Stimulated activated CD8-positive, alpha-beta memory T cell treated with anti-CD3 and anti-CD28 coated beads, Interleukin-2, amount 100 ng/mL, for 1 hour (primary cell): ENCODE measurements around the gene STARD8.

ENCODE experiments used
- DNase-seq, 2 donors: peaks; one replicate each; pipeline ENCODE4 v3.0.0-alpha.2; 2020; ENCODE audit warnings: low read depth in 2 of 2

Gene STARD8

DNA sequence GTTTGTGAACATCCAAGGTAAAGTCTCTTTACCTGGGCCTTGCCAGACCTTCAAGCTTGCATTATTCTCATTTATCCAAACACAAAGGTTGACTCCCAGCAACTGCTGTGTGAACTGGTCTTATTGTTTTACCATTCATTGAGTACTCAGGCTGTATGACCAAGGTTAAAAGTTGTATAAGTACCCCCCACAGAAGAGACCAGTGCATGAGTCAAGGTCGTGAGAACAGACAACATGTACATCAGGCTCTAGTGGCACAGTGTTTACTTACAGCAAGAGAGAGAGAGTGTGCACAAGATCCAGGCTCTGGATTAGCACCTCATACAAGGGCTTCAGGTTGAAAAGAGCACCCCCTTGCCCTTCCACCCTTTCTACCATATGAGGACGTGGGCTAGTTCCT is 103.9 kb downstream of the STARD8 start:
- no peak for DNase-seq

DNA sequence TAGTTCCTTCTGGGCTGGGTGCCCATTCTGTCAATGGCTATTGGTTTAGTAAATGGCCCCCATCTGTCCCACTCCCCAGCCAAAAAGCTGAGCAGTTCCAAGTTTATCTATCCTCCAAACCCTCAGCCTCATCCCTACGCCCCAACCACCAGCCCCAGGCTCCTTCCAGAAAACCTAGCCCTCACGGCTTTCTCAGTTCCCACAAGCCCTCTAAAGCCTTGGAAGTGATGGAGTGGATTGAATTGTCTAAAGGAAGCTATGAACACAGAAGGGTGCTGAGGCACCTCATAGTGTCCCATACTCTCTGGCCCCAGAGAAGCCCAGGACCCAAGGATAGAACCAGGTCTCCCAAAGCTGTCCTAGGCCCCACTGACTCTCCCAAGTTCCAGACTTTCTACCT is 105.8 kb downstream of the STARD8 start:
- DNase-seq = no peak

- DNase-seq = no peak
These were observed 106.9 kb downstream of the STARD8 start for GRCh38 chrX:68754406-68754805.

DNA sequence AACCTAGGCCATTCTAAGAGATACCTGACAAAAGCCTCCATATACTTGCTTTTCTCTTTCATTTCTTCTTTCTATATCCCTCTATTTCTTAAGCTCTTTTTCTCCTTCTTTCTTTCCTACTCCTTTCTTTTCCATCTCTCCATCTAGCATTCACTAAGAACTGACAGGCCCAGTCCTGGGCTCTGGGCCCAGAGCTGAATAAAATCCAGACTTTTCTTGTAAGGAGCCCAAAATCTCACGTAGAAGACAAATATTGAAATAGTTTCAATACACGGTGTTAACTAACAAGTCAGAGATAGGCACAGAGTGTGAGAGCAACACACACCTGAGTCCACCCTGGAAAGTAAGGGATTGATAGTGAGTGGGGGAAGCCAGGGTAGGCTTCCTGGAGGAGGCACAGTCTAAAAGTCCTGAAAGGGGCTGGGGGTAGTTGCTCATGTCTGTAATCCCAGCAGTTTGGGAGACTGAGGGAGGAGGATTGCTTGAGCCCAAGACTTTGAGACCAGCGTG is 108.2 kb downstream of the STARD8 start:
- no peak for DNase-seq

DNA sequence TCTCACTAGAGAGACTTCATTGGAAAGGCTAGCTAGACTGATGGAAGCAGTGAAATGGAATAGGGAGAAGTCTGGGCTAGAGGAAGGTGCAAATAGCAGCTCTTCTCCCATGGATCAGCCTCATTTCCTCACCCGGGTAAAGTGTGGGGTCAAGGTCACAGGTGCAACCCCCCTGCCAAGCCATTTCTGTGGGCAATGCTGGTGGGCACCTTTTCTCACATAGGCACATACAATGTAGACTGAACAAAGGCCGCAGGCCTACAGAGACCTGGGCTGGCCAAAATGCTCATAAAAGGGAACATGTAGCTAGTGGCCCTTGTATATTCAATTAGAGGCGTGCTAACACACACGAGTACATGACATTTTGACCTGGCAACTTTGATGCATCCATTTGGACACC is 109.9 kb downstream of the STARD8 start:
- DNase-seq = no peak

GRCh38 chrX:68757731-68758130 is 110.3 kb downstream of the STARD8 start:
- DNase-seq = no peak

GRCh38 chrX:68758671-68759070 is 111.2 kb downstream of the STARD8 start:
- no peak for DNase-seq

DNA sequence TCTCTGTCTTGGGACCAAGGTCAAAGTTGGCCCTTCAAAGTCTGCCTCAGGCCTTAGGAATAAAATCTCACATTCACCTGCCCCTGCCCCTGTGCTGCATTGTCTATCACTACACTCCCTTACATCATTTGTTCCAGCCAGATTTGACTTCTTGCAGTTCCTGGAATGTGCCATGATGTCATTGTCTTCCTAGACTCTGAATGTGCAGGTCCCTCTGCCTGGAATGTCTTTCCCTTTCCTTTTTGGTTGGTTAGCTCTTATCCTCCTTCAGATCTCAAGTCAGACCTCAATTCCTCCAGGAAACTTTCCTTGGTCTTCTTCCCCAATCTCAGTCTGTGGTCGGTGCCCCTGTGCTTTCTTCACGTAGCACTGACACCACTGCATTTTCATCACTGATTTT is 113.6 kb downstream of the STARD8 start:
- DNase-seq = no peak

DNA sequence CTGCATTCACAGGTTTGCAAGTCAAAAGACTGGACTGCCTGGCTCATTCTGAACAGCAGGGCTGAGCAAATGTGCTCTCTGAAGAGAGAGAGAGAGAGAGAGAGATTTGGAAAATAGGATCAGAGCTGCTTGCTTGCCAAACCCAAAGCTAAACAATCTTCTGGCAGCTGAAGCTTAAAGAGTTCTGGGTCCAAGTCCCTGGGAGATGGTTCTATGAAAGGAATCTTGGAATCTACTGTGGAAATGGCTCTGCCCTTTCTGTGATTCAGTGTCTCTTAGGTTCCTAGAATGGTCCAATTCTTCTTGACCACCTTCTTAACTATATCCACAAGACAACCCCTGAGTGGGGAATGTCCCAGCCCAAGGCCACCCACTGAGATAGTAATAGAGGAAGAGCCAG is 115.3 kb downstream of the STARD8 start:
- no peak for DNase-seq

DNA sequence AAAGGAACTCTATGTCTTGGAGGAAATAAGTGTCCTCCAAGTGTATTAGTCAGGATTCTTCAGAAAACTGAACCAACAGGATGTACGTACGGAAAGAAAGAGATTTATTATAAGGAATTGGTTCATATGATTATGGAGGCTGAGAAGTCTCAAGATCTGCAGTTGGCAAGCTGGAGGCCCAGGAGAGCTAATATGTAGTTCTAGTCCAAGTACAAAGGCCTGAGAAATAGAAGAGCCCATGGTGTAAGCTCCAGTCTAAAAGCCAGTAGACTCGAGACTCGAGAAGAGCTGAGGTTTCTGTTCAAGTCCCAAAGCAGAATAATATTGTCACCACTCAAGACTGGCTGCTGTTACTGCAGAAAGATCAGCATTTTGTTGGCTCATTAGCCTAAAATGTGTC is 116.0 kb downstream of the STARD8 start:
- DNase-seq = no peak
